ENCODE data around the gene LIPT2.
"Not testable (repeated sequence)": the region's sequence is repeated elsewhere in the genome, so short reads cannot be mapped to it uniquely, and the experiment has no call there.

Gene LIPT2

GRCh38 chr11:74492974-74493790 lies at the start of gene LIPT2:
LIPT2 (minus strand) TSS chr11:74493724; CDS start chr11:74493703, 21 bp downstream.
- peak; percentile 87 for DNase-seq

- DNase-seq, result no peak
These were observed 47.9 kb upstream of the LIPT2 start for GRCh38 chr11:74541466-74541865.

- DNase-seq, result no peak
These were observed 46.7 kb upstream of the LIPT2 start for GRCh38 chr11:74540270-74540669.

GRCh38 chr11:74538680-74539079 lies 45.2 kb upstream of the LIPT2 start:
- no peak for DNase-seq

GRCh38 chr11:74535371-74536160 lies 42.0 kb upstream of the LIPT2 start:
- DNase-seq, result no peak

GRCh38 chr11:74534946-74535275 lies 41.4 kb upstream of the LIPT2 start:
- DNase-seq, result not testable (repeated sequence)

- DNase-seq, result no peak
These were observed 40.9 kb upstream of the LIPT2 start for GRCh38 chr11:74534216-74534945.

- DNase-seq, result no peak
These were observed 39.9 kb upstream of the LIPT2 start for GRCh38 chr11:74533421-74533820.

- no peak for DNase-seq
These were observed 39.1 kb upstream of the LIPT2 start for GRCh38 chr11:74532501-74533246.

GRCh38 chr11:74524978-74525377 lies 31.5 kb upstream of the LIPT2 start:
- no peak for DNase-seq

- DNase-seq, result no peak
These were observed 31.0 kb upstream of the LIPT2 start for GRCh38 chr11:74524501-74524900.

GRCh38 chr11:74522776-74523175 lies 29.3 kb upstream of the LIPT2 start:
- no peak for DNase-seq

- DNase-seq, result no peak
These were observed 28.2 kb upstream of the LIPT2 start for GRCh38 chr11:74521666-74522252.

GRCh38 chr11:74520927-74521665 lies 27.6 kb upstream of the LIPT2 start:
- DNase-seq, result no peak

GRCh38 chr11:74520316-74520715 lies 26.8 kb upstream of the LIPT2 start:
- DNase-seq, result no peak

- DNase-seq, result no peak
These were observed 26.2 kb upstream of the LIPT2 start for GRCh38 chr11:74519710-74520109.

GRCh38 chr11:74517592-74517991 lies 24.1 kb upstream of the LIPT2 start:
- not testable (repeated sequence) for DNase-seq

GRCh38 chr11:74507582-74507981 lies 14.1 kb upstream of the LIPT2 start:
- DNase-seq, result no peak

GRCh38 chr11:74506823-74507222 lies 13.3 kb upstream of the LIPT2 start:
- DNase-seq, result no peak

- no peak for DNase-seq
These were observed 12.4 kb upstream of the LIPT2 start for GRCh38 chr11:74505911-74506310.

GRCh38 chr11:74504100-74504691 lies 10.7 kb upstream of the LIPT2 start:
- DNase-seq, result no peak
